Osteoblast (primary cell): ENCODE measurements around the gene UCN2. TPM values are rescaled to one million over a fixed set of nuclear protein-coding genes. Genes with fewer than 3 reads are reported as not detected.

Experiments used
- DNase-seq: peaks from one replicate; pipeline ENCODE4 v3.0.0; 2011; ENCODE audit warnings: low spot score, mixed read lengths; ENCODE audit not compliant: insufficient read length; ENCODE audit errors: missing footprints
- H2AFZ ChIP-seq: 2 replicates; pipeline ENCODE4 v1.6.0; 2011; ENCODE audit warnings: mild to moderate bottlenecking, low read length
- H3K27ac ChIP-seq: 2 replicates; pipeline ENCODE4 v1.5.1; 2011; ENCODE audit warnings: mild to moderate bottlenecking, low read depth, low read length, moderate library complexity
- H3K27me3 ChIP-seq: 2 replicates; pipeline ENCODE4 v1.6.0; 2012; ENCODE audit warnings: mild to moderate bottlenecking, control low read depth, inconsistent platforms, low read length, moderate library complexity; ENCODE audit not compliant: insufficient read depth
- H3K36me3 ChIP-seq: 2 replicates; pipeline ENCODE4 v1.5.1; 2011; ENCODE audit warnings: mild to moderate bottlenecking, low read length, control low read depth, moderate library complexity; ENCODE audit not compliant: insufficient read depth
- H3K4me1 ChIP-seq: 2 replicates; pipeline ENCODE4 v1.5.1; 2011; ENCODE audit warnings: mild to moderate bottlenecking, low read length, control low read depth, moderate library complexity; ENCODE audit not compliant: insufficient read depth
- H3K4me2 ChIP-seq: 2 replicates; pipeline ENCODE4 v1.6.0; 2011; ENCODE audit warnings: mild to moderate bottlenecking, low read length; ENCODE audit not compliant: insufficient read depth
- H3K4me3 ChIP-seq: fragments of 200-600 bp; sonication (generic); 3 replicates; pipeline ENCODE4 v1.5.1; 2012; ENCODE audit warnings: mild to moderate bottlenecking, low read length, inconsistent platforms; ENCODE audit not compliant: insufficient read depth
- H3K79me2 ChIP-seq: 2 replicates; pipeline ENCODE4 v1.6.0; 2012; ENCODE audit warnings: mild to moderate bottlenecking, low read length, control low read depth, inconsistent platforms; ENCODE audit not compliant: insufficient read depth
- H3K9me3 ChIP-seq: 2 replicates; pipeline ENCODE4 v1.5.1; 2011; ENCODE audit warnings: low read depth, low read length, control low read depth
- H4K20me1 ChIP-seq: 2 replicates; pipeline ENCODE4 v1.6.0; 2012; ENCODE audit warnings: mild to moderate bottlenecking, low read length, control low read depth; ENCODE audit not compliant: insufficient read depth
- CTCF ChIP-seq: IDR thresholded peaks from 2 replicates; pipeline ENCODE4 v1.5.1; 2011; ENCODE audit warnings: mild to moderate bottlenecking, low read depth, low read length, moderate library complexity; ENCODE audit errors: extremely low read depth
- total RNA-seq: library from RNA; depleted of rRNA; stranded (reverse); fragments of >200 nt; gene quantifications from 2 replicates; pipeline ENCODE4 v1.2.3, GENCODE V29; 2012

Gene UCN2
- total RNA-seq, 1 donor, result 0.72 TPM

GRCh38 chr3:48528754-48529153 lies 34.8 kb downstream of the UCN2 start:
- no peak for DNase-seq
- H3K9me3 ChIP-seq, result no peaks in the 10 kb centered on the region

GRCh38 chr3:48528048-48528447 lies 35.5 kb downstream of the UCN2 start:
- H3K79me2 ChIP-seq, result no peaks in the 10 kb centered on the region
- TF ChIP-seq CTCF, result no peak
- no peak overlapping the region for H3K4me2 ChIP-seq
- H3K4me1 ChIP-seq, result no peaks in the 10 kb centered on the region
- H3K36me3 ChIP-seq, result peaks cover 18% of the 10 kb centered on the region
- H4K20me1 ChIP-seq, result no peaks in the 10 kb centered on the region
- H3K27ac ChIP-seq, result no peak overlapping the region
- H3K27me3 ChIP-seq, result no peaks in the 10 kb centered on the region
- H3K9me3 ChIP-seq, result no peaks in the 10 kb centered on the region
- H2AFZ ChIP-seq, result no peak overlapping the region
- no peak for DNase-seq
- H3K4me3 ChIP-seq, result no peak overlapping the region

More at GRCh38 chr3:48528754-48529153, 34.8 kb downstream of the UCN2 start:
- no peak for TF ChIP-seq CTCF
- Histone ChIP-seq H3K4me2 (no peak overlapping the region), H3K27me3 (no peaks in the 10 kb centered on the region), H4K20me1 (no peaks in the 10 kb centered on the region), H3K36me3 (peaks cover 18% of the 10 kb centered on the region), H3K4me1 (no peaks in the 10 kb centered on the region), H3K4me3 (no peak overlapping the region), H2AFZ (no peak overlapping the region), H3K79me2 (no peaks in the 10 kb centered on the region), H3K27ac (no peak overlapping the region)

GRCh38 chr3:48524970-48525369 lies 38.6 kb downstream of the UCN2 start:
- H3K36me3 ChIP-seq, result peaks cover 18% of the 10 kb centered on the region
- H3K79me2 ChIP-seq, result no peaks in the 10 kb centered on the region
- H3K4me1 ChIP-seq, result no peaks in the 10 kb centered on the region
- H3K4me3 ChIP-seq, result no peak overlapping the region
- H3K27me3 ChIP-seq, result no peaks in the 10 kb centered on the region
- no peaks in the 10 kb centered on the region for H4K20me1 ChIP-seq
- no peak overlapping the region for H3K27ac ChIP-seq
- no peak overlapping the region for H2AFZ ChIP-seq
- H3K4me2 ChIP-seq, result no peak overlapping the region
- peak; percentile 43 for DNase-seq
- no peaks in the 10 kb centered on the region for H3K9me3 ChIP-seq
- TF ChIP-seq CTCF, result no peak

- Histone ChIP-seq H2AFZ (no peak overlapping the region), H3K4me3 (no peak overlapping the region), H3K4me1 (no peaks in the 10 kb centered on the region), H4K20me1 (no peaks in the 10 kb centered on the region), H3K36me3 (no peaks in the 10 kb centered on the region), H3K27ac (no peak overlapping the region), H3K27me3 (no peaks in the 10 kb centered on the region), H3K79me2 (no peaks in the 10 kb centered on the region), H3K9me3 (no peaks in the 10 kb centered on the region), H3K4me2 (no peak overlapping the region)
- peak; percentile 64 for DNase-seq
- no peak for TF ChIP-seq CTCF
Observed at GRCh38 chr3:48521635-48522034, 41.9 kb downstream of the UCN2 start.
